ENCODE data around the gene TSG101.

TSG101 gene

DNA sequence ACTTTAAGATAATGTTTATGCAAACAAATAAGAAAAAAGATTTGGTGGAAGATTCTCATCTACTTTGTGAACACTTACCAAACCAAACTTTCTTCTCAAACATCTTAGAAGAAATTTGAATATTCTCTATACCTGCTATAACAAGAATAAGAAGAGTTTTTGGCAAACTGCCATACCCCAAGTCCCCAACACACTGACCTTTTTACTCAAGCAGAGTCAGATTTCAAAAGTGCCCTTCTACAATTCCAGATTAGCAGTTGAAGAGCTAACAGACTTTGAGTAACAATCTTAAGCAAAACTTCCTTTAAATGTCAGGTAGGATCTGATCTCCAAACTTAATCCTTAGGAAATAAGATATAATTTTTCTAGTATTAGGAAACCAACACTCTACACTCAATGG, 33.9 kb downstream of the TSG101 start:
- no peak for DNase-seq

DNA sequence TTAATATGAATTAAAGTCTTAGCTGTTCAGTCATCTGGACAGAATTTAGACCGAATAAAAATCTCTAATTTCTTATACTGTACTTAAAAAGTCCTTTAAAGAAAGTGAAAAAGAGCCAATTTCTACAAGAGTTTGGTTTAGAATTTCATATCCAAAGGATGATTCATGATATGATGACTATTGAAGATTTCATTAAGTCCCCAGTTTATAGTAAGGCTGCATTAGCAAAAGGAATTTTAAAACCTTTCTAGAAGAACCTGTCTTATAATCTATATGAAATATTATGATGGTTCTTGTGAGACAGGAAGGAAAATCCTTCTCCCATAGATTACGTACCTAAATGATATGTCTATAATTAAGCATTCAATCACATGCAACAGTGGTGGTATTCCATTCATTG, 34.8 kb downstream of the TSG101 start:
- no peak for DNase-seq

GRCh38 chr11:18490736-18491485, 35.8 kb downstream of the TSG101 start:
- no peak for DNase-seq

DNA sequence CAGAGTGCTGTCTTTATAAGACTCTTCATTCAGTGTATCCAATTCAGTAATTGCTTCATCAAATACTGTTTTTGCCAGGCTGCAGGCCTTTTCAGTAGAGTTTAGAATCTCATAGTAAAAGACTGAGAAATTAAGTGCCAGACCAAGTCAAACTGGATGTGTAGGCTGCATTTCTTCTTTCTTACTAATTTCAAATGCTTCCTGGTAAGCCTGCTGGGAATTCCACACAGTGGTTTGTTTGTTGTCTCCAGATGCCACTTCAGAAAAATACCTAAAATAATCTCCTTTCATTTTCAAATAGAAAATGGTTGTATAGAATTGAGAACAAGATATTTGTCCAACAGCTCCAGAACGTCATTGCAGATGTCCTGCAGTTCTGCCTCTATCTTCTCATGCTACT, 36.4 kb downstream of the TSG101 start:
- no peak for DNase-seq

- no peak for DNase-seq
Observed at GRCh38 chr11:18485913-18486528, 40.7 kb downstream of the TSG101 start.

- no peak for DNase-seq
Observed at GRCh38 chr11:18479063-18479462, 47.7 kb downstream of the TSG101 start.

DNA sequence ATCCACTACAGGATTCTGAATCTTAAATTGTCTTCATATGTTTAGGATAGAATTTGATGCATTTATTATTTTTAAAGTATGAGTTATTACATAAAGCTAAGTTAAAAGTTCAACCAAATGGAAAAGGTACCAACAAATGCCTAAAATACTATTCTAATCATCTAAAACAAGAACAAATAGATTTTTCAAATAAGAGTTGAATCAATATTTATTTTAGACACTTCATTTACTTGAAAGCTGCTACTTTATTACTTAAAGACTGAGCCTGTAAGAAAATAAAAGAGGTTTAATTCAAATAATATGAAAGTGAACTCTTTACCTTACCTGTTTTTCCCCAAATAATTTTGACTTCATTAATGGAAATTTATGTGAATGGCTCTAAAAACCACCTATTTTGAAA, 54.2 kb downstream of the TSG101 start:
- DNase-seq: no peak

DNA sequence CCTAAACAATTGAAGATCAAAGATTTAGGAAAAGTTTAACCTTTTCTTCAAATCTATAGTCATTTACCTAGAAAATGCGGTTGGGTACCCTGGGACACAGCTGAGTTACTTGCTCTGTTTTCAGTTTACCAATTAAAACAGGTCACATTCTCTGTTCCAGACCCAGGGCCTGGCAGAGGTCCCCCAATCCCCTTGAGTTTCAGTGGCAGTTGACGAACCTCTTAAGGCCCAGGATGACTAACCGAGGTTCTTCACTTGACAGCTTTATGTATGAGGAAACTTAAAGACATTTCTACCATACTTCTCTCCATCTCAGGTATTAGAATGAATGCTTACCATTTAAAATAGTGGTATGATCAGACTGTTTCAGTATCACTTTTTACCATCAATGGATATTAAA, 54.7 kb downstream of the TSG101 start:
- no peak for DNase-seq

DNA sequence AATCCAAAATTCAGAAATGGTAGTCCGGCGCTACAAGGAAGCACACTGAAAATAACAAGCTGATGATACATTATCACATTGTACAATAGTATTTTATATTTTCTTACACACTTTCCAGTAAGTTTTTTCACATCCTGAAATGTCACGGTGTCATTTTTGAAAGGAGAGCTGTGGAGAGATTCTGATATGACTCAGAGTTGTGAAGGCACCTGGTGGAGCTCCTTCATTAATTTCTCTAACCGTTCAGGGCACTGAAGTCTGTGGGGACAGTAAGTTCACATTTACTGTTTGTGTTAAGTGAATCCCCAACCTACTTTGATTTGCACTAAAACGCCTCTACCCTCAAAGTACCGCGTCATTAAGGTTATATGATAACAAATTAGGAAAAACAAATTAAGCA, 57.8 kb downstream of the TSG101 start:
- DNase-seq: no peak

GRCh38 chr11:18468059-18468458, 58.7 kb downstream of the TSG101 start:
- DNase-seq: no peak

GRCh38 chr11:18466402-18466801, 60.3 kb downstream of the TSG101 start:
- no peak for DNase-seq

- DNase-seq: no peak
Observed at GRCh38 chr11:18463439-18463838, 63.3 kb downstream of the TSG101 start.

- DNase-seq: no peak
Observed at GRCh38 chr11:18461909-18462308, 64.8 kb downstream of the TSG101 start.

DNA sequence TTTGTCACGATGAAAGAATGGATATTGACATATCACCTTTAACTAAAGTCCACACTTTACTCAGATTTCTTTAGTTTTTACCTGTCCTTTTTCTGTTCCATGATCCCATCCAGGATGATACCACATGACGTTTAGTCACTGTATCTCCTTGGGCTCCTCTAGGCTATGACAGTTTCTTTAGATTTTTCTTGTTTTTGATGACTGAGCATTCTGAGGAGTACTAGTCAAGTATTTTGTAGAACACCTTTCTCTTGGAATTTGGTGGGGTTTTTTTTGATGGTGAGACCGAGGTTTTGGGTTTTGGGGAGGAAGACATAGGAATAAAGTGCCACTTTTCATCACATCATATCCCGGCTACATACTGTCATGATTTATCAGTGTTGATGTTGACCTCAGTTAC, 67.1 kb downstream of the TSG101 start:
- DNase-seq: no peak

GRCh38 chr11:18457450-18457849, 69.3 kb downstream of the TSG101 start:
- DNase-seq: no peak

- no peak for DNase-seq
Observed at GRCh38 chr11:18455686-18456372, 70.9 kb downstream of the TSG101 start, which contains the start of gene LDHAL6A. LDHAL6A (plus strand) TSS chr11:18455856; CDS start chr11:18456681, 825 bp downstream.

GRCh38 chr11:18452927-18453326, 73.8 kb downstream of the TSG101 start:
- no peak for DNase-seq

GRCh38 chr11:18449251-18449650, 77.5 kb downstream of the TSG101 start:
- no peak for DNase-seq

DNA sequence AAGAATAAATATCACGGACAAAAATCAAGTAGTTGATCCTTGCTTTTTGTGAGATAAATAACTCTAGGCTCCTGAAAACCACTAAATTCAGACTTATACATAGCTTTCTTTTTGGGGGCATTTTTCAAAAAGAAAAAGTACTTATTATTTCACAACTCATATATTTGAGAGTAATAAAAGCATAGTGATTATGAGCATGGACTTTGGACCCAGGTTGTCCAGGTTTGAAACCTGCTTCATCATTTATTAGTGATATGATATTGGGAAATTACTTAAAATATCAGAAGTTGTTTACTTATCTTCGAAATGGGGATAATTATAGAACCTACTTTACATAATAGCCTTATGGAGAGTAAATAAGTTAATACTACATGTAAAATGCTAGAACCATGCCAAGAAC, 88.1 kb downstream of the TSG101 start:
- no peak for DNase-seq
